Sciatic nerve (tissue), 2 donors: ENCODE results near the gene PTPN1. TPM values are rescaled to one million over a fixed set of nuclear protein-coding genes. Genes with fewer than 3 reads are reported as not detected.

ENCODE experiments used
- ATAC-seq: fragments of 200-7000 bp; cut with Tn5 transposase; one replicate; pipeline ENCODE4 v1.9.1; 2020; ENCODE audit warnings: mild to moderate bottlenecking, moderate library complexity
- DNase-seq: peaks from one replicate; pipeline ENCODE4 v3.0.0-alpha.2; 2020; ENCODE audit warnings: low spot score
- intact Hi-C: fragments of 100-400 bp; cut with DNase I; formaldehyde crosslinking; loops from one replicate; pipeline ENCODE4 v1.14.2; 2022
- total RNA-seq: library from RNA; stranded (reverse); fragmentation: NEBNext Ultra II Directional; extraction: Animal tissue kit (Norgen Biotek cat#: 25700); gene quantifications from one replicate; pipeline ENCODE4 v1.2.1, GENCODE V29; 2021
- donor health status: DM: no; HTN: no; CAD: no.
- donor health status: DM: no; HTN: no; CAD: no.

The PTPN1 gene
- total RNA-seq, 1 donor from 2014 or later = 25.8 TPM

- peak; percentile 42 for ATAC-seq
- DNase-seq = no peak
These were observed 36.6 kb downstream of the PTPN1 start for GRCh38 chr20:50546729-50547314.

DNA sequence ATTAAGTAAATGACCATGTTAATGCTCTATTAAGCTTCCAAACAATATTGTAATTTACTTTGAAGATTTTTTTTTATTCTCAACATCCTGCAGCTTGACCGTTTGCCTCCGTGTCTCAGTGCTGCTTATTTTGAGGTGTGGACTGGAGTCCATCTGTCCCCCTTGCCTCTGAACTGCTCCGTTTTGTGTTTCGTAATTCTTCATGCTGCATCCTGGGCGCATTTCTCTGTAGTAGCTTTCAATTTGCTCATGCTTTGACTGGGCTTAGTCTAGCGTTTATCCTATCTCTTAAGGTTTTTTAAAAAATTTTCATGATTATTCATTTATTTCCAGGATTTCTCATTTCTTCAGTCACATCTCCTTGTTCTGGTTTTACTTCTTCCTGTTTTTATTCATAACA lies 37.8 kb downstream of the PTPN1 start:
- no peak for ATAC-seq
- DNase-seq = no peak
- intact Hi-C loops = no loop called here

More at GRCh38 chr20:50546729-50547314, 36.6 kb downstream of the PTPN1 start:
- intact Hi-C loops = no loop called here

GRCh38 chr20:50548396-50548795 lies 38.2 kb downstream of the PTPN1 start:
- ATAC-seq (no peak), DNase-seq (no peak)
- intact Hi-C loops = no loop called here

DNA sequence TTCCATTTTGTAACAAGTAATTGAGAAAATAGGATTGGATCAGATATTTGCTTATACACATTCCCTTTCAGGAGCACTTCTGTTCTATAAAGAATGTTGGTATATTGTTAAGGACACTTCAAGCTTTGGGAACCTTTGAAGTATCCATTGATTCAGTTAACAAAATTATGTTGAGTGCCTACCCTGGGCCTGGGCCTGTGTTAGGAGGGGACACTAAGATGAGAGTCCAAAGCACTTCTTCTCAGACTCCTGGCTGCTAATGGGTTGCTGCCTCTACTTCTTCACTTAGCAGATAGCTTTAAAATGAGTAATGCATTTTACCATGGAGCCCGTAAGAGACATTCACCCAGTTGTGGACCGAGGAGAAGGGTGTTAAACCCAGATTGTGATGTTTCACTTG lies 40.3 kb downstream of the PTPN1 start:
- intact Hi-C loops = no loop called here
- DNase-seq (no peak), ATAC-seq (no peak)

GRCh38 chr20:50551288-50551687 lies 41.1 kb downstream of the PTPN1 start:
- ATAC-seq = no peak
- DNase-seq = no peak
- intact Hi-C loops = no loop called here

DNA sequence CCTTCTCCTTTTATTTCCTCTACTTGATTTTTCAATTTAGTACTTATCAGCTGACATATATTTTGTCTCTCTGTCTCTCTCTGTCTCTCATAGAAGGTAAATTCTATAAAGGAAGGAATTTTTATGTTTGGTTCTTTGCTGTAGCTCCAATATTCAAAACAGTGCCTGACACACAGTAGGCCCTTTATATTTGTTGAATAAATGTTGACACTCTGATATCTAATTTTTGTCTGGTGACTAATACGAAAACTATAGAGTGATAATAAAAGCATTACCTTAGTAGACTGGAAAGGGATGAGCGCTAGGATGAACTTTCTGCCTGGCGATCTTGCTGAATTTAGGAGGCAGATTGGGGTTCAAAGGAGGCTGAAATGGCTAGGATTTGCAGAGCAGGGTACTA lies 42.8 kb downstream of the PTPN1 start:
- DNase-seq = no peak
- intact Hi-C loops = no loop called here
- ATAC-seq = no peak

GRCh38 chr20:50554694-50555579 lies 44.8 kb downstream of the PTPN1 start:
- ATAC-seq (no peak), DNase-seq (no peak)
- intact Hi-C loops = no loop called here

DNA sequence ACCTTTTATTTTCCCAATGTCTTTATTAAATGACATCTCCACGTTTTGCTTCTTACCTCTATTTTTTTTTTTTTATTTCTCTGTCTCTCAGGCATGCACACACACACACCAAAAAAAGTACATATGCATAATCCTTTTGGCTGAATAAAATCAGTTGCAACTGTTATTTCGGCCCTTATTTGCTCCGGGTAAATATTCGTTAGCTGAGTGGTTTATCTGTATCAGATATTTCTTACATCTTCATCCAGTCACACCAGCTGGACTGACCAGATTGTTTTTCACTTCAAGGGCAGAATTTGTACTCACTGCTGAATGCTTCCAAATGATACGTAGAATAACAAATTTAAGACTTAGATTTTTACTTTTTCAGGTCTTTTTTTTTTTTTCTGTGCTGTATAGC lies 45.5 kb downstream of the PTPN1 start:
- DNase-seq = no peak
- ATAC-seq = no peak
- intact Hi-C loops = no loop called here

- ATAC-seq (no peak), DNase-seq (no peak)
- intact Hi-C loops = no loop called here
These were observed 47.5 kb downstream of the PTPN1 start for GRCh38 chr20:50557549-50558134.

DNA sequence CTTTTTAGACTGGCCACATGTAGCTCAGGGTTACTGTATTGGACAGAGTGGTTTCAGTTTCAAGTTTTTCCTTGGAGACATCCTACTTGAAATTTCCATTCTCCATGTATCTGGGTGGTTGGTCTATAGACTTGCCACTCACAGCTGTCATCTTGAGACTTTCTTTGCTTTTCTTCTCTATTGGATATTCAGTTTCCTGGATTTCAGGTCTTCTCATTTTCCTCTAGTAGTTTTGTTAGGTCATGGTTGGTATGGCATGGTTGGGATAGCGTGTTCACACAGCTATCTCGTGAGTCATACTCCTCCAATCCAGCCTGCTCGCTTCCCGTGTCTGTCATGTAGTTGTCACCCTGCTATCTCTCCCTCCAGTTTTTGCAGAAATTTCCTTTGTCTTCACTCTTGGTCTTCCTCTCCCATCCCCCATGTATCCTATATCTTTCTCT lies 48.3 kb downstream of the PTPN1 start:
- no peak for ATAC-seq
- intact Hi-C loops = no loop called here
- DNase-seq = no peak

GRCh38 chr20:50559149-50559548 lies 49.0 kb downstream of the PTPN1 start:
- intact Hi-C loops = no loop called here
- ATAC-seq (no peak), DNase-seq (no peak)

GRCh38 chr20:50559856-50560638 lies 49.9 kb downstream of the PTPN1 start:
- ATAC-seq (no peak), DNase-seq (no peak)
- intact Hi-C loops = no loop called here

DNA sequence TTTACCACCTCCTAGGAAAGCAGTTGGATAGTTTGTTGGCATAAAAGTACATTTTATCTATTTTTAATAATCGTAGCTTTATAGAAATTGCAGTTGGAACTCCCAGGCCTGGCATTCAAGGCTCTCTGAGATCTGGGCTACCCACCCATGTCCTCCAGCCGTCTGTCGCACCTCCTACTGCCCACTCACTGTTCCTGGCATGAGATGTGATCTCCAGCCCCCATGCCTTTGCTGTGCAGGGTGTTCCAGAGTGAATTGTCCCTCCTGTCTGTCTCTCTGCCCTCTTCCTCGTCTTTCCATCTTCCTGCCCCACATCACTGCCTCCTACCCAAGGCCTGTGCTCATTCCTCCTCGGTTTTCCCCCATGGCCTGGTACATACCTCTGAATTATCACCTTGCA lies 50.7 kb downstream of the PTPN1 start:
- ATAC-seq (no peak), DNase-seq (no peak)
- intact Hi-C loops = no loop called here

DNA sequence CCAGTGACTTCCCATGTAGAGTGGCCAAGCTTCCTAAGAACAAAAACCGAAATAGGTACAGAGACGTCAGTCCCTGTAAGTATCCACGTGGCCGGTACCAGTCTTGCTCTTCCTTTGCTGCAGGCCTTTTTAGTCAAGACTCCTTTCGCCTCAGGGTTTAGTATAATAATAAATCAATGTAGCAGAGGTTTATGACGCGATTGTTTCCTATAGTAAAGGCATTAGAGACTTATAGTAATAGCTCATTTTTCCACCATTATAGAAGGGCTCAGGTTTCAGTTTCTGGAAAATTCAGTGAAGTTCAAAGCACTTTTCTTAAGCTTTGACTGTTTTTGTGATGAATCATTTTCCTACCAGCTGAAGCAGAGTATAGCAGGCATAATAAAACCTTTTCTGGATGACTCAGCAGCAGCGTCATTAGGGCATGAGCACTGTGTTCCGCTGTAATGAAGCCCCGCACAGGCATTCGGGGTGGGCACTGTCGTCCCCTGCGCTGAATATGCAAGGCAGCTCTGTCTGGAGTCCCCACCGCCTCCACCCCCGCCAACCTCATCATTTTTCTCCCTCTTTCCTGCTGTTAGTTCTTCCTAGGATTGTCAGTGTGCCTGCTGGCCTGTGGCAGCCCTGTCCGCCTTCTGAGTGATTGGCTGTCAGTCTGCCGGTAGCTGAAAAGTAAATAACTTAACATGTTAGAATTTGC lies 51.3 kb downstream of the PTPN1 start:
- DNase-seq = no peak
- ATAC-seq = peak; percentile 52
- intact Hi-C loops = no loop called here

- intact Hi-C loops = no loop called here
- DNase-seq (no peak), ATAC-seq (no peak)
These were observed 52.1 kb downstream of the PTPN1 start for GRCh38 chr20:50562262-50562701.

- ATAC-seq (no peak), DNase-seq (no peak)
- intact Hi-C loops = no loop called here
These were observed 53.2 kb downstream of the PTPN1 start for GRCh38 chr20:50563133-50563944.

GRCh38 chr20:50565383-50565782 lies 55.2 kb downstream of the PTPN1 start:
- no peak for ATAC-seq
- intact Hi-C loops = no loop called here

DNA sequence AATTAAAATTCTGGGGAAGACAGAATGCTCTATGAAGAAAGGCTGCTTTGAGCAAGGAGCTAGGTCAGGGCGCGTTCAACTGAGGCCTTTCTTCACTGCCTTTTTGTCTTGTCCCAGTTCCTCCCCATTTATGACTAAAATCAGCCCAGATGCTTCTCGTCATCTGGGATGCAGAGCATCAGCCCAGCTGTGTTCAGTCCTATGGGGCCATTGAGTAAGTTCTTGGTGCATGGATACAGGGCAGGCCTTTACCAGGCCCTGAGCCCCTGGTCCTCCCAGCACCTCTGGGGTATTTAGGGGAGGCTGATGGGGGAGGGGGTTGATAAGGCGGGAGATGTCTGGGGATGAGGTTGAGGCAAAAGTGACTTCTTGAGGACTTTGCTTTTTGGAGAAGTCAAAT lies 55.7 kb downstream of the PTPN1 start:
- intact Hi-C loops = no loop called here
- DNase-seq (no peak), ATAC-seq (no peak)

More at GRCh38 chr20:50565383-50565782, 55.2 kb downstream of the PTPN1 start:
- DNase-seq = no peak
